Mesenchymal stem cell (in vitro differentiated cells and primary cell): ENCODE measurements around the gene BAD.
A peak's percentile ranks its signal among the peaks of the same experiment; 100 is the strongest.
"Not testable (repeated sequence)": the region's sequence is repeated elsewhere in the genome, so short reads cannot be mapped to it uniquely, and the experiment has no call there.

Source experiments
- DNase-seq: peaks from one replicate; pipeline ENCODE4 v3.0.0-alpha.2; 2013
- H2AFZ ChIP-seq: one replicate; pipeline ENCODE4 v1.6.1; 2013; ENCODE audit warnings: low read depth, mild to moderate bottlenecking, control low read depth, inconsistent platforms, low read length, moderate library complexity
- H2AK5ac ChIP-seq: 2 replicates; pipeline ENCODE4 v1.6.1; 2013; ENCODE audit warnings: low read length, moderate library complexity, mild to moderate bottlenecking, inconsistent platforms; ENCODE audit not compliant: severe bottlenecking
- H2BK120ac ChIP-seq: one replicate; pipeline ENCODE4 v1.6.1; 2013; ENCODE audit warnings: low read depth, mild to moderate bottlenecking, inconsistent platforms, low read length, moderate library complexity
- H2BK12ac ChIP-seq, 2 experiments: one replicate each; pipeline ENCODE4 v1.6.1; 2013; ENCODE audit warnings: inconsistent platforms in 2 of 2, low read length in 2 of 2, mild to moderate bottlenecking in 2 of 2, moderate library complexity in 2 of 2, control low read depth in 1 of 2
- H2BK15ac ChIP-seq: one replicate; pipeline ENCODE4 v1.6.1; 2013; ENCODE audit warnings: mild to moderate bottlenecking, low read depth, inconsistent platforms; ENCODE audit not compliant: poor library complexity, severe bottlenecking
- H2BK5ac ChIP-seq: 2 replicates; pipeline ENCODE4 v1.6.1; 2013; ENCODE audit warnings: low read depth, mild to moderate bottlenecking, low read length, control low read depth, inconsistent platforms; ENCODE audit not compliant: poor library complexity, severe bottlenecking
- H3K14ac ChIP-seq, 2 experiments: one replicate each; pipeline ENCODE4 v1.6.1; 2013; ENCODE audit warnings: inconsistent platforms in 2 of 2, low read length in 2 of 2, control low read depth in 1 of 2, mild to moderate bottlenecking in 1 of 2, moderate library complexity in 1 of 2
- H3K18ac ChIP-seq, 2 experiments: one replicate each; pipeline ENCODE4 v1.6.1; 2013; ENCODE audit warnings: inconsistent platforms in 2 of 2, low read length in 2 of 2, control low read depth in 1 of 2, low read depth in 1 of 2, mild to moderate bottlenecking in 1 of 2
- H3K23ac ChIP-seq, 2 experiments: one replicate each; pipeline ENCODE4 v1.6.1; 2013; ENCODE audit warnings: inconsistent platforms in 2 of 2, low read length in 2 of 2, mild to moderate bottlenecking in 2 of 2, moderate library complexity in 2 of 2, control low read depth in 1 of 2
- H3K27ac ChIP-seq: 2 replicates; pipeline ENCODE4 v1.5.1; 2013; ENCODE audit warnings: mild to moderate bottlenecking, moderate library complexity, low read length, control low read depth, inconsistent platforms; ENCODE audit not compliant: poor library complexity, severe bottlenecking
- H3K27me3 ChIP-seq, 2 experiments: 2 replicates each; pipeline versions ENCODE4 v1.6.1 to v1.7.0; 2013; ENCODE audit warnings: low read length in 2 of 2, mild to moderate bottlenecking in 2 of 2, moderate library complexity in 2 of 2, control low read depth in 1 of 2, inconsistent platforms in 1 of 2; ENCODE audit not compliant: control insufficient read depth in 1 of 2, insufficient read depth in 1 of 2
- H3K36me3 ChIP-seq, 2 experiments: 2 replicates each; pipeline versions ENCODE4 v1.6.1 to v1.7.0; 2013; ENCODE audit warnings: low read length in 2 of 2, control low read depth in 1 of 2, inconsistent platforms in 1 of 2, low read depth in 1 of 2, mild to moderate bottlenecking in 1 of 2; ENCODE audit not compliant: insufficient read depth in 2 of 2, control insufficient read depth in 1 of 2
- H3K4ac ChIP-seq, 2 experiments: one replicate each; pipeline ENCODE4 v1.6.1; 2013; ENCODE audit warnings: inconsistent platforms in 2 of 2, low read length in 2 of 2, mild to moderate bottlenecking in 2 of 2, moderate library complexity in 2 of 2, control low read depth in 1 of 2, low read depth in 1 of 2
- H3K4me1 ChIP-seq: 2 replicates; pipeline ENCODE4 v1.6.1; 2013; ENCODE audit warnings: low read depth, low read length, control low read depth; ENCODE audit not compliant: control insufficient read depth, insufficient read depth
- H3K4me2 ChIP-seq: 2 replicates; pipeline ENCODE4 v1.6.1; 2013; ENCODE audit warnings: low read length, mild to moderate bottlenecking, inconsistent platforms; ENCODE audit not compliant: poor library complexity, severe bottlenecking
- H3K4me3 ChIP-seq, 2 experiments: 2 replicates each; pipeline versions ENCODE4 v1.5.1 to v1.7.0; 2013; ENCODE audit warnings: low read length in 2 of 2, mild to moderate bottlenecking in 2 of 2, control low read depth in 1 of 2, low read depth in 1 of 2; ENCODE audit not compliant: insufficient read depth in 1 of 2
- H3K79me1 ChIP-seq: replicated peaks from 2 replicates; pipeline ENCODE4 v1.6.1; 2013; ENCODE audit warnings: mild to moderate bottlenecking, control low read depth, low read length, inconsistent platforms; ENCODE audit not compliant: poor library complexity, severe bottlenecking
- H3K9ac ChIP-seq: 2 replicates; pipeline ENCODE4 v1.7.0; 2013; ENCODE audit warnings: mild to moderate bottlenecking, low read length, moderate library complexity
- H3K9me3 ChIP-seq: 2 replicates; pipeline ENCODE4 v1.7.0; 2013; ENCODE audit warnings: mild to moderate bottlenecking, low read length; ENCODE audit not compliant: control insufficient read depth
- H4K8ac ChIP-seq: one replicate; pipeline ENCODE4 v1.6.1; 2013; ENCODE audit warnings: inconsistent platforms, mild to moderate bottlenecking, low read length, moderate library complexity
- H4K91ac ChIP-seq: one replicate; pipeline ENCODE4 v1.6.1; 2013; ENCODE audit warnings: mild to moderate bottlenecking, low read length, inconsistent platforms
- WGBS: methylation state at CpG from one replicate; pipeline ENCODE4 v1.1.7; 2013; ENCODE audit warnings: mixed read lengths; 5-methylcytosine and 5-hydroxymethylcytosine counted together

Gene BAD

GRCh38 chr11:64315667-64316526 is 31.4 kb upstream of the BAD start:
- not testable (repeated sequence) for H3K23ac ChIP-seq, H3K14ac ChIP-seq, H2BK120ac ChIP-seq, H4K8ac ChIP-seq, H3K9me3 ChIP-seq, H2BK15ac ChIP-seq, H3K27me3 ChIP-seq, H3K4ac ChIP-seq, H2BK5ac ChIP-seq, DNase-seq, H4K91ac ChIP-seq, H2AFZ ChIP-seq, H3K18ac ChIP-seq, H2AK5ac ChIP-seq, H2BK12ac ChIP-seq, H3K27ac ChIP-seq
- Histone ChIP-seq H3K4me1 (peaks cover 18% of the 10 kb centered on the region), H3K9ac (peak overlapping the region; percentile 98), H3K36me3 (peaks cover 27 to 43% of the 10 kb centered on the region in 2 experiments), H3K4me3 (peak overlapping the region in 1 of 2 experiments; percentile 89), H3K79me1 (peaks cover 35% of the 10 kb centered on the region), H3K4me2 (peak overlapping the region; percentile 51)
- WGBS: 91% methylated on average over 20 of the region's 25 CpGs

DNA sequence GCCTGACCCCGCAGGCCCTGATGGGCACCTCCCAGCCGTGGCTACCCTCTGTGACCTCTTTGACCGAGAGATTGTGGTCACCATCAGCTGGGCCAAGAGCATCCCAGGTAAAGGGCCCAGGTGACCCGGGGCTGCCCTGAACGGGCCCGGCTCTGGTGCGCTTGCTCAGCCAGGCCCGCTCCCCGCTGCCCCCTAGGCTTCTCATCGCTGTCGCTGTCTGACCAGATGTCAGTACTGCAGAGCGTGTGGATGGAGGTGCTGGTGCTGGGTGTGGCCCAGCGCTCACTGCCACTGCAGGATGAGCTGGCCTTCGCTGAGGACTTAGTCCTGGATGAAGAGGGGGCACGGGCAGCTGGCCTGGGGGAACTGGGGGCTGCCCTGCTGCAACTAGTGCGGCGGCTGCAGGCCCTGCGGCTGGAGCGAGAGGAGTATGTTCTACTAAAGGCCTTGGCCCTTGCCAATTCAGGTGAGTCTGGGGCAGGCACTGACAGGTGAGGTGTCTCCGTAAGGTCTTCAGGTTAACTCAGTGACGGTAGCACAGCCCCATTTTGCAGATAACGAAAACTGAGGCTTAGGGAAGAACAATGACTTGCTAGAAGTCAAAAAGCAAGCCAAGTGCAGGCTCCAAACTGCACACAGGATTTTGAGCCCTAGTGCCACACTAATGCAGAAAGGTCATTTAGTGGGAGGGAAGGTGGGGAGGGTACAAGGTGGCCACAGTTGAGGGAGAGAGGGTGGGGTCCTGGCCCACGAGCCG is 30.5 kb upstream of the BAD start:
- Histone ChIP-seq H2BK5ac (no peak overlapping the region), H3K23ac (no peak overlapping the region), H3K14ac (no peak overlapping the region), H2BK15ac (no peak overlapping the region), H3K27me3 (no peaks in the 10 kb centered on the region), H3K4ac (no peak overlapping the region), H2BK120ac (no peak overlapping the region), H2AK5ac (no peak overlapping the region), H3K79me1 (peaks cover 35% of the 10 kb centered on the region), H4K91ac (no peak overlapping the region), H3K4me1 (peaks cover 14% of the 10 kb centered on the region), H3K27ac (no peak overlapping the region), H3K4me3 (peak overlapping the region in 1 of 2 experiments; percentile 76), H3K18ac (no peak overlapping the region), H3K9me3 (no peaks in the 10 kb centered on the region), H2AFZ (no peak overlapping the region), H2BK12ac (no peak overlapping the region), H3K9ac (peak overlapping the region; percentile 82), H3K4me2 (no peak overlapping the region), H3K36me3 (peaks cover 19 to 37% of the 10 kb centered on the region in 2 experiments), H4K8ac (no peak overlapping the region)
- DNase-seq: no peak
- 92% methylated on average over 23 of the region's 24 CpGs for WGBS

- WGBS: 90% methylated on average over 18 of the region's 19 CpGs
- no peak overlapping the region for H3K18ac ChIP-seq
- no peak overlapping the region for H3K14ac ChIP-seq
- DNase-seq: peak; percentile 50
- H3K4ac ChIP-seq: no peak overlapping the region
- no peak overlapping the region for H3K23ac ChIP-seq
- no peak overlapping the region for H2BK12ac ChIP-seq
- no peak overlapping the region for H3K4me2 ChIP-seq
- peak overlapping the region in 1 of 2 experiments; percentile 76 for H3K4me3 ChIP-seq
- peaks cover 33% of the 10 kb centered on the region for H3K79me1 ChIP-seq
- no peak overlapping the region for H2AFZ ChIP-seq
- H2AK5ac ChIP-seq: no peak overlapping the region
- H2BK15ac ChIP-seq: no peak overlapping the region
- H4K91ac ChIP-seq: no peak overlapping the region
- H2BK5ac ChIP-seq: no peak overlapping the region
- H3K9me3 ChIP-seq: no peaks in the 10 kb centered on the region
- H3K27ac ChIP-seq: no peak overlapping the region
- H3K27me3 ChIP-seq: no peaks in the 10 kb centered on the region
- H3K4me1 ChIP-seq: peaks cover 10% of the 10 kb centered on the region
- H2BK120ac ChIP-seq: no peak overlapping the region
- H3K36me3 ChIP-seq: peaks cover 19 to 37% of the 10 kb centered on the region in 2 experiments
- H3K9ac ChIP-seq: peak overlapping the region; percentile 82
- H4K8ac ChIP-seq: no peak overlapping the region
These were observed 29.8 kb upstream of the BAD start for GRCh38 chr11:64314146-64314804.
